ENCODE measurements around the gene OGFR. TPM values are rescaled to one million over a fixed set of nuclear protein-coding genes. Genes with fewer than 3 reads are reported as not detected.

The OGFR gene
- total RNA-seq, 2 experiments from 2014 or later: 54.5 to 56.0 TPM

DNA sequence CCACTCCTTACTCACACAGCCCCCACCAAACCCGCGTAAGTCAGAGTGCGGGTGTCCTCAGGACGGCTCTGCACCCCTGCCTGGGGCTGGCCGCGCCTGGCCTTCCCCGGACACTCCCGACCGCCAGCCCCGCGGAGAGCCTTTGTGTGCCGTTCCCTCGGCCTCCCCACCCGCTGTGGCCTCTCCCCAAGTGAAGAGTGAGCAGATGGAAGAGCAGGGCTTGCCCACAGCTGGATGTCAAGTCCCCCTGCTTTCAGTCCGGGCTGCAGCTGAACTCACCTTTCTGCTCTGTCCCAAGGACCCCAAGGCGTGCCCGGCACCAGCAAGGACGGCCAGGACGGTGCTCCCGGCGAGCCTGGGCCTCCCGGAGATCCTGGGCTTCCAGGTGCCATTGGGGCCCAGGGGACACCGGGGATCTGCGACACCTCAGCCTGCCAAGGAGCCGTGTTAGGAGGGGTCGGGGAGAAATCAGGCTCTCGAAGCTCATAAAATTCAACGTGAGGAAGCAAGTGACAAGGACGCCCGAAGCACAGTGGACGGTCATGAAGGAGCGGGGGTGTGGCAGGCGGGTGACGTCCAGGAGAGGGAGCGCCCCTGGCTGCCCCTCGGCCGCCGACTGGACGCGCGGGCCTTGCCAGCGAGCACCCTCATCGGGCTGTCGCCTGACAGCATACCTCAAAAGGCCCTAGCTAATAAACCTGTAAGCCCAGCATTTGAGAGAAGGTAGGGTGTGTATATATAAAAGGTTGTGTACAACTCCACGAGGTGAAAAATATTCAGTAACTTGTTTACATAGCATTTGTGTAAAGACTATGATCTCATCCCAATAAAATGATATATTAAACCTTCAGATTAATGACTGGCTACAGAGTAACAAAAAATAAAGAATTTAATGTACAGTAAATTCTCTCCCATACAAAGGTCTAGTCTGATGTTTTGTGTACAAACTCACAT, 35.9 kb downstream of the OGFR start:
- Histone ChIP-seq H3K4me1 (ENCODE audit: insufficient read depth, low read length) (no peaks in the 10 kb centered on the region), H3K27me3 (ENCODE audit: control insufficient read depth in 1 of 2, insufficient read depth in 2 of 2, low read length in 2 of 2) (no peaks in the 10 kb centered on the region), H3K9me3 (ENCODE audit: control insufficient read depth in 1 of 2, insufficient read depth in 1 of 2, low read length in 2 of 2) (no peaks in the 10 kb centered on the region), H3K4me3 (ENCODE audit: low read length) (no peak overlapping the region), H3K36me3 (ENCODE audit: insufficient read depth, low read length) (no peaks in the 10 kb centered on the region), H3K27ac (ENCODE audit: low read depth in 1 of 2, low read length in 2 of 2) (no peak overlapping the region)
- H3K4me3 Mint-ChIP-seq: no peak overlapping the region
- TF ChIP-seq, protein P1, sequence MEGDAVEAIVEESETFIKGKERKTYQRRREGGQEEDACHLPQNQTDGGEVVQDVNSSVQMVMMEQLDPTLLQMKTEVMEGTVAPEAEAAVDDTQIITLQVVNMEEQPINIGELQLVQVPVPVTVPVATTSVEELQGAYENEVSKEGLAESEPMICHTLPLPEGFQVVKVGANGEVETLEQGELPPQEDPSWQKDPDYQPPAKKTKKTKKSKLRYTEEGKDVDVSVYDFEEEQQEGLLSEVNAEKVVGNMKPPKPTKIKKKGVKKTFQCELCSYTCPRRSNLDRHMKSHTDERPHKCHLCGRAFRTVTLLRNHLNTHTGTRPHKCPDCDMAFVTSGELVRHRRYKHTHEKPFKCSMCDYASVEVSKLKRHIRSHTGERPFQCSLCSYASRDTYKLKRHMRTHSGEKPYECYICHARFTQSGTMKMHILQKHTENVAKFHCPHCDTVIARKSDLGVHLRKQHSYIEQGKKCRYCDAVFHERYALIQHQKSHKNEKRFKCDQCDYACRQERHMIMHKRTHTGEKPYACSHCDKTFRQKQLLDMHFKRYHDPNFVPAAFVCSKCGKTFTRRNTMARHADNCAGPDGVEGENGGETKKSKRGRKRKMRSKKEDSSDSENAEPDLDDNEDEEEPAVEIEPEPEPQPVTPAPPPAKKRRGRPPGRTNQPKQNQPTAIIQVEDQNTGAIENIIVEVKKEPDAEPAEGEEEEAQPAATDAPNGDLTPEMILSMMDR (IDR thresholded peaks at IDR 0.05): no peak
- intact Hi-C loops (cut with DNase I, micrococcal nuclease): no loop called here
- peak in 1 of 14 experiments; percentile 8 for DNase-seq
- POLR2A ChIA-PET: no interaction called here
- no peaks in the 10 kb centered on the region for H3K9me3 Mint-ChIP-seq
- ATAC-seq (ENCODE audit: poor library complexity): no peak
- H3K27ac Mint-ChIP-seq: no peak overlapping the region
- no peaks in the 10 kb centered on the region for H3K4me1 Mint-ChIP-seq (ENCODE audit: low read depth)
- no peaks in the 10 kb centered on the region for H3K27me3 Mint-ChIP-seq
- peaks cover 4% of the 10 kb centered on the region for H3K36me3 Mint-ChIP-seq (ENCODE audit: low read depth)
- CTCF ChIA-PET: no interaction called here

- peaks cover 4% of the 10 kb centered on the region for H3K36me3 Mint-ChIP-seq (ENCODE audit: low read depth)
- TF ChIP-seq, protein P1 (IDR thresholded peaks at IDR 0.05): no peak
- no peaks in the 10 kb centered on the region for H3K27me3 Mint-ChIP-seq
- ATAC-seq (ENCODE audit: poor library complexity): no peak
- H3K36me3 ChIP-seq (ENCODE audit: insufficient read depth, low read length): peaks cover 3% of the 10 kb centered on the region
- ChIA-PET POLR2A (no interaction called here), CTCF (no interaction called here)
- intact Hi-C loops (cut with DNase I, micrococcal nuclease): no loop called here
- no peak overlapping the region for H3K27ac ChIP-seq (ENCODE audit: low read depth in 1 of 2, low read length in 2 of 2)
- H3K27ac Mint-ChIP-seq: no peak overlapping the region
- no peak overlapping the region for H3K4me3 Mint-ChIP-seq
- H3K4me1 ChIP-seq (ENCODE audit: insufficient read depth, low read length): no peaks in the 10 kb centered on the region
- H3K27me3 ChIP-seq (ENCODE audit: control insufficient read depth in 1 of 2, insufficient read depth in 2 of 2, low read length in 2 of 2): no peaks in the 10 kb centered on the region
- H3K9me3 ChIP-seq (ENCODE audit: control insufficient read depth in 1 of 2, insufficient read depth in 1 of 2, low read length in 2 of 2): no peaks in the 10 kb centered on the region
- H3K4me1 Mint-ChIP-seq (ENCODE audit: low read depth): no peaks in the 10 kb centered on the region
- no peak for DNase-seq
- H3K9me3 Mint-ChIP-seq: no peaks in the 10 kb centered on the region
- H3K4me3 ChIP-seq (ENCODE audit: low read length): no peak overlapping the region
These were observed 37.1 kb downstream of the OGFR start for GRCh38 chr20:62841705-62842212.

- POLR2A ChIA-PET: no interaction called here
- Histone ChIP-seq H3K4me3 (ENCODE audit: low read length) (no peak overlapping the region), H3K9me3 (ENCODE audit: control insufficient read depth in 1 of 2, insufficient read depth in 1 of 2, low read length in 2 of 2) (no peaks in the 10 kb centered on the region), H3K27ac (ENCODE audit: low read depth in 1 of 2, low read length in 2 of 2) (no peak overlapping the region), H3K4me1 (ENCODE audit: insufficient read depth, low read length) (no peaks in the 10 kb centered on the region), H3K27me3 (ENCODE audit: control insufficient read depth in 1 of 2, insufficient read depth in 2 of 2, low read length in 2 of 2) (no peaks in the 10 kb centered on the region), H3K36me3 (ENCODE audit: insufficient read depth, low read length) (peaks cover 3% of the 10 kb centered on the region)
- no peaks in the 10 kb centered on the region for H3K9me3 Mint-ChIP-seq
- CTCF ChIA-PET: no interaction called here
- TF ChIP-seq, protein P1 (IDR thresholded peaks at IDR 0.05): no peak
- no peak for ATAC-seq (ENCODE audit: poor library complexity)
- H3K36me3 Mint-ChIP-seq (ENCODE audit: low read depth): peaks cover 4% of the 10 kb centered on the region
- no peak overlapping the region for H3K27ac Mint-ChIP-seq
- intact Hi-C loops (cut with DNase I, micrococcal nuclease): no loop called here
- no peak overlapping the region for H3K4me3 Mint-ChIP-seq
- no peaks in the 10 kb centered on the region for H3K27me3 Mint-ChIP-seq
- H3K4me1 Mint-ChIP-seq (ENCODE audit: low read depth): no peaks in the 10 kb centered on the region
- DNase-seq: no peak
These were observed 39.0 kb downstream of the OGFR start for GRCh38 chr20:62843656-62844055.

Data from CD4-positive, alpha-beta T cell (primary cell).